PFSK-1 (cell line): ENCODE measurements around the gene EXOC8.

Source experiments
- FOXP2 ChIP-seq: optimal IDR thresholded peaks from 2 replicates; pipeline ENCODE3; 2011; ENCODE audit warnings: borderline replicate concordance, control low read depth, inconsistent platforms; ENCODE audit not compliant: insufficient read depth; ENCODE audit errors: extremely low read length, extremely low read depth
- POLR2AphosphoS5 ChIP-seq: IDR thresholded peaks from 2 replicates; pipeline ENCODE4 v1.6.1; 2012; ENCODE audit warnings: low read depth, mild to moderate bottlenecking, control low read depth, low read length, moderate library complexity
- REST ChIP-seq, 2 experiments: IDR thresholded peaks; 2 replicates each; pipeline versions ENCODE4 v1.6.1 to v1.8.0; 2011 to 2012; ENCODE audit warnings: low read depth in 2 of 2, low read length in 2 of 2, control low read depth in 1 of 2, inconsistent platforms in 1 of 2, mild to moderate bottlenecking in 1 of 2, moderate library complexity in 1 of 2; ENCODE audit not compliant: insufficient read depth in 1 of 2
- SIN3A ChIP-seq: IDR thresholded peaks from 2 replicates; pipeline ENCODE4 v1.6.1; 2012; ENCODE audit warnings: mild to moderate bottlenecking, low read length, moderate library complexity, borderline replicate concordance; ENCODE audit not compliant: insufficient read depth
- TAF1 ChIP-seq: IDR thresholded peaks from 2 replicates; pipeline ENCODE4 v1.6.1; 2012; ENCODE audit warnings: low read length, control low read depth, borderline replicate concordance; ENCODE audit not compliant: insufficient read depth

EXOC8 gene

GRCh38 chr1:231383159-231383860 lies 45.7 kb upstream of the EXOC8 start:
- TF ChIP-seq TAF1 = no peak
- TF ChIP-seq POLR2AphosphoS5 = no peak
- no peak for TF ChIP-seq FOXP2
- TF ChIP-seq REST (IDR thresholded peaks at IDR 0.05; ENCODE audit: insufficient read depth in 1 of 2, low read depth in 2 of 2, low read length in 2 of 2) = no peak
- TF ChIP-seq SIN3A = no peak

GRCh38 chr1:231382426-231382825 lies 44.8 kb upstream of the EXOC8 start:
- no peak for TF ChIP-seq SIN3A
- TF ChIP-seq FOXP2 = no peak
- TF ChIP-seq REST (IDR thresholded peaks at IDR 0.05; ENCODE audit: insufficient read depth in 1 of 2, low read depth in 2 of 2, low read length in 2 of 2) = no peak
- TF ChIP-seq TAF1 = no peak
- TF ChIP-seq POLR2AphosphoS5 = no peak

GRCh38 chr1:231381729-231382128 lies 44.1 kb upstream of the EXOC8 start:
- TF ChIP-seq REST (IDR thresholded peaks at IDR 0.05; ENCODE audit: insufficient read depth in 1 of 2, low read depth in 2 of 2, low read length in 2 of 2) (no peak), TAF1 (no peak), SIN3A (no peak), FOXP2 (no peak), POLR2AphosphoS5 (no peak)

- TF ChIP-seq REST (IDR thresholded peaks at IDR 0.05; ENCODE audit: insufficient read depth in 1 of 2, low read depth in 2 of 2, low read length in 2 of 2) = no peak
- TF ChIP-seq FOXP2 = no peak
- TF ChIP-seq TAF1 = no peak
- no peak for TF ChIP-seq SIN3A
- TF ChIP-seq POLR2AphosphoS5 = no peak
Measured at GRCh38 chr1:231376875-231377549, 39.4 kb upstream of the EXOC8 start.
